D721Med (cell line): Measurements from ENCODE around the gene CCDC24.

Source experiments
- DNase-seq: peaks from one replicate; pipeline ENCODE4 v3.0.0; 2011; ENCODE audit warnings: low spot score; ENCODE audit not compliant: insufficient read length
- FAIRE-seq: peaks from 2 replicates; lab custom pipeline; 2011; peaks lifted over from hg19 to GRCh38; lab: Jason Lieb, UNC
- CTCF ChIP-seq: IDR thresholded peaks from 2 replicates; pipeline ENCODE4 v1.5.1; 2012; ENCODE audit warnings: mild to moderate bottlenecking, control low read depth; ENCODE audit not compliant: insufficient read depth; ENCODE audit errors: missing control alignments

Gene CCDC24

DNA sequence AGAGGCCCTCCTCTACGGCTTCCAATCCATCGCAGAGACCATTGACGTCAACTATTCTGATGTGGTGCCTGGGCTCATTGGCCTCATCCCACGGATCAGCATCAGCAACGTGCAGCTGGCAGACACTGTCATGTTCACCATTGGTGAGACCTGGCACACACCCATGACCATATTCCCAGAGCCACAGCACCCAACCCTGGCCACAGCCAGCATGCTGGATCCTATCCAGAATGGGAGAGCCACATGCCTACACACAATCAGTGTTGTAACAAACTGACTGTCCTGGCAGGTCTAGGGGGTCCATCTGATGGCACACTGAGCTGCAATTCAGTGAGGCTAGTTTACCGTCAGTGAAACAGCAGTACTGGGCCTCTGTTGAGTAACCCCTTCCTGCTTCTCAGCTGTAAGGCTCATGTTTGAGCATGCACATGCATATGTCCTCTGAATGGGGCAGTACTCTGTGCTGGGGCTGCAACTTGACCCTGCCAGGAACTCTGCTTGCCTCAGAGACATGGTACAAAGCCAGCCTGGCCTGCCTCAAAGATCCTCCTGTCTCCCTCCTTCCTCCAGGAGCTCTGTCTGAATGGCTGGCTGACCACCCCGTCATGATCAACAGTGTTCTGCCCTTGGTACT is 33.9 kb upstream of the CCDC24 start:
- no peak for TF ChIP-seq CTCF
- no peak for DNase-seq
- no peak for FAIRE-seq

DNA sequence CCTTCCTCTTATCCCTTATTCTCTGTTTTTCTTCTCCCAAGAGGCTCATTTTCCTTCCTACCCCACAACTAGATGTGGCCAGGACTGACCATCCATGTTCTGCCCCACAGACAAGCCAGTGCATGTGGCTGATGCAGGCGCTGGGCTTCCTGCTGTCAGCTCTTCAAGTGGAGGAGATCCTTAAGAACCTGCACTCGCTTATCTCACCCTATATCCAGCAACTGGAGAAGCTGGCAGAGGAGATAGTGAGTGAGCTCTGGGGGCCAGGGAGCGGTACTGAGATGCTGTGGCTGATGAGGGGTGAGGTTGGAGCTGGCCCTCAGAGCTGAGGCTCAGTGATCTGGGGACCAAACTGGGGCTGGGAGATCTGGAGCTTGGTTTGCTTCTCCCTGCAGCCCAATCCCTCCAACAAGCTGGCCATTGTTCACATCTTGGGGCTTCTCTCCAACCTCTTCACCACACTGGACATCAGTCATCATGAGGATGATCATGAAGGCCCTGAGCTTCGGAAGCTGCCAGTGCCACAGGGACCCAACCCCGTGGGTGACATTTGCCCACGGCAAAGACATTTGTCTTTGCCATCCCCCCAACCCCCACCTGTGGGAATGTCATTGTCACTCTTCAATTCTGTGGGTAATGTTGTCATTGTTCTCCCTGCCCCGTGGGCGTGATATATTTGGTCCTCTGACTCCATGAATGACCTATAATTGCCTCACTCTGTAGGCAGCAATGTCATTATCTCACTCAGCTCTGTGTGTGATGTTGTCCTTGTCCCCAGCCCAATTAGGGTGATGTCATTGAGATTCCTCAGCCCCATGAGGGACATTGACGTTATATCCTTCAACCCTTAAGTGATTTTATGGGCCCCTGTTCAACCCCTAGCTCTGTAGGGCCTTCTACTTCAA is 32.8 kb upstream of the CCDC24 start:
- FAIRE-seq (no peak), DNase-seq (no peak)
- no peak for TF ChIP-seq CTCF

GRCh38 chr1:43960798-43961197 is 30.6 kb upstream of the CCDC24 start:
- no peak for DNase-seq
- FAIRE-seq: no peak
- TF ChIP-seq CTCF: no peak

- no peak for FAIRE-seq
- no peak for DNase-seq
- no peak for TF ChIP-seq CTCF
These were observed 29.7 kb upstream of the CCDC24 start for GRCh38 chr1:43961692-43962091.

GRCh38 chr1:43962324-43962723 is 29.1 kb upstream of the CCDC24 start:
- no peak for FAIRE-seq
- no peak for DNase-seq
- TF ChIP-seq CTCF: no peak

DNA sequence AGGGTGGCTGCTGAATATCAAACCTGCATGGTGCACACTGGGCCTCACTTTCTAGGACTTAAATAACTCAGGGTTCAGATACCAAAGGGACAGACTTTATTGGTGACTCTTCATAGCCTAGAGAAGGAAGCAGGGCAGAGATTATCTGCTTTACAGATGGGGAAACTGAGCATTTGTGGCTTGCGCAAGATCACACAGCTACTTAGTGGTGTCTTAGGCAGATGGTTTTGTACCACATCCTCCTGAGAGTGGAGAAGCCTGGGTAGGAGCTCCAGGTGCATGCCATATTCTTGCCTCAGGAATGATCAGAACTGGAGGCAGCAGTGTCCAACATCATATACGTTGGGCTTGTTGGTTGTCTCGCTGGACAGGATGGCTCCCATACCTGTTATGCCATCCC is 28.4 kb upstream of the CCDC24 start:
- no peak for TF ChIP-seq CTCF
- FAIRE-seq: no peak
- DNase-seq: no peak

DNA sequence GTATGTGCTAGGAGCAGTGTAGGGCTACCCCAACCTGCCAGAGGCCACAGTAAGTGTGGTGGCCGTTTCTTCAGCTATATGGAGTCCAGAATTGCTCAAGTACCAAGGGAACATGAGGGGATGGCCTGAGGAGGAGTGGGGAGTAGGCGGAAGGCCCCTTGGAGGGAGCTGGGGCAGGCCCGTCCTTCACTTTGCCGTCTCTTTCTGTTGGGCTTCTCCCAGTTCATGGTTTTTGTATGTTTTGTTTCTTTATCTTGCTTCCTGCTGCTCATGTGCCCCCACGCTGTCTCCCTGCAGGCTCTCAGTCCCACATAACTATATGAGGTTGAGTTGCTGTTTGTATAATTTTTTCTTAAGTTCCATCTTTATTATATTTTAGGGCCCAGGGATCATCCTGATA is 27.5 kb upstream of the CCDC24 start:
- DNase-seq (no peak), FAIRE-seq (no peak)
- no peak for TF ChIP-seq CTCF
